AG10803 (cell line): Measurements from ENCODE around the gene DPF3.

Source experiments
- DNase-seq: peaks from one replicate; pipeline ENCODE4 v3.0.0; 2010; ENCODE audit warnings: low read depth
- H3K4me3 ChIP-seq: 2 replicates; pipeline ENCODE4 v1.5.1; 2011; ENCODE audit warnings: mild to moderate bottlenecking, low read length, control low read depth
- TF ChIP-seq, protein P1 (sequence below): conservative IDR thresholded peaks from 2 replicates; pipeline ENCODE4 v1.5.1; 2011; ENCODE audit warnings: mild to moderate bottlenecking, low read length, control low read depth, inconsistent platforms

Gene DPF3

DNA sequence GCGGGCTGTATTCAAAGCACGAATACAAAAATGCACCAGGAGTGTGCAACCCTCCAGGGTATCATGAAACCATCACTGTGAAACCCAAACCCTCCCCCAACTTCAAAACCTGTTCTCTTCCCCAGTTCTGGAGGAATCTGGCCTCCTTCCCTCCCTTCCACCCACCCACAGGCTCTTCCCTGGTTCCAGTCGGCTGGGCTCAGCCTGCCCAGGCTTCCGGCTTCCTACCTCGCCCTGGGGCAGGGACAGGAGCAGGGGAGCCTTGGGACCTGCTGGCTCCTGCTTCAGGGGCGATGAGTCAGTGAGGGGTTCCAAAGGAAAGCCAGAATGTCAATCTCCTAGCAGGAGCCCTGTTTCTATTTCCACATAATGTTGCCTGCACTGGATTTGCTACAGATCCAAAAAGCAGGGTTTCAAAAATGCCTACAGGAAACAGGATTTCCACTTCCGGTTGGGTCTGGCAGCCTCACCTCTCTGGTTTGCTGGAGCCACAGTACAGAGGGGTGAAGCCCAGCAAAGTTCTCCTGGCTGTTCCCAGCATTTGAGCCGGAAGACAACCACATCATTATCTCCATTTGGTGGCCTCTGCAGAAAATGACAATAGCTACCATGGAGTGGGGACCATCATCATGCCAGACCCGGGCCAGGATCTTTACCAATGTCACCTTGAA, 278.3 kb downstream of the DPF3 start:
- H3K4me3 ChIP-seq = no peak overlapping the region
- TF ChIP-seq, protein P1, sequence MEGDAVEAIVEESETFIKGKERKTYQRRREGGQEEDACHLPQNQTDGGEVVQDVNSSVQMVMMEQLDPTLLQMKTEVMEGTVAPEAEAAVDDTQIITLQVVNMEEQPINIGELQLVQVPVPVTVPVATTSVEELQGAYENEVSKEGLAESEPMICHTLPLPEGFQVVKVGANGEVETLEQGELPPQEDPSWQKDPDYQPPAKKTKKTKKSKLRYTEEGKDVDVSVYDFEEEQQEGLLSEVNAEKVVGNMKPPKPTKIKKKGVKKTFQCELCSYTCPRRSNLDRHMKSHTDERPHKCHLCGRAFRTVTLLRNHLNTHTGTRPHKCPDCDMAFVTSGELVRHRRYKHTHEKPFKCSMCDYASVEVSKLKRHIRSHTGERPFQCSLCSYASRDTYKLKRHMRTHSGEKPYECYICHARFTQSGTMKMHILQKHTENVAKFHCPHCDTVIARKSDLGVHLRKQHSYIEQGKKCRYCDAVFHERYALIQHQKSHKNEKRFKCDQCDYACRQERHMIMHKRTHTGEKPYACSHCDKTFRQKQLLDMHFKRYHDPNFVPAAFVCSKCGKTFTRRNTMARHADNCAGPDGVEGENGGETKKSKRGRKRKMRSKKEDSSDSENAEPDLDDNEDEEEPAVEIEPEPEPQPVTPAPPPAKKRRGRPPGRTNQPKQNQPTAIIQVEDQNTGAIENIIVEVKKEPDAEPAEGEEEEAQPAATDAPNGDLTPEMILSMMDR = no peak
- DNase-seq = peak; percentile 22

DNA sequence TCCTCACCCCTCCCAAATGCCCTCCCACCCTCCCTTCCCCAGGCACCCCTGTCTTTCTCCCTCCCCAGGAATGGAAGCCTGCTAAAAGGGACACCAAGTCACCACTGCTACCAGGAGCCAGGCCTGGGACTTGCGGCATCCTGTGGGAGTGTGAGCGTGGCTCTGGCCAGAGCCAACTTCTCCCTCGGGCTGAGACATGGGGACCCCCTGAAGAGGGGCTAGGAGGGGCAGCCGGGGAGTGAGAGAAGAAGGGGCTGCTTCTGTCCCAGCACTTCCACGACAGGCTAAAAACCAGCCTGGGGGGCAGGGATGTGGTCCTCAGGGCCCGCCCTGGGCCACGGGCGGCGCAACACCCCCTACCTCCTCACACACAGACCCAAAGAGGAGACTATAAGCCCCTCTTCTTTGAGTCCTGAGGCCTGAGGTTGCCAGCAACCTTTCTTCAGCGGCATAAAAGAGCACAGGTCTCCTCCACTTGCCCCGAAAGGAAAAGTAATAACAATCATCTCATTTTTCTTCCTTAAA, 278.9 kb downstream of the DPF3 start:
- TF ChIP-seq, protein P1 = no peak
- DNase-seq = no peak
- no peak overlapping the region for H3K4me3 ChIP-seq

DNA sequence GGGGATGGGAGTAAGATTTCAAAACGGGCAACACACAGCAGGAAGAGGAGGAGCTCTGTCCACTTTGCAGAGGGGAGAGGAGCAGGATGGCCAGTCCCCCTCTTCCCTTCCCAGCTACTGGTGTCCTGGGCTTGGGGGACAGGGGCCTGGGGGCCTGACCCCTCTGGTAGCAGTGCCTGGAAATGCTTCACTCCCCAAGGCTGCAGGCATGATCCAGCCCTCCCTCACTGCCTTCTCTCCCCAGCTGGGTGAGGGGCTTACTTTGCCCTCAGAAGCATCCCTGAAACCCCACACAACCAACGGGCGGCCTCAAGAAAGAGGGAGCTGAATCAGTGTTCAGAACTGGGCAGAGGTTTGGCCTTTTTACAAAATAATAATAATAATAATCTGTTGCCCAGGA, 279.5 kb downstream of the DPF3 start:
- TF ChIP-seq, protein P1 = no peak
- H3K4me3 ChIP-seq = no peak overlapping the region
- no peak for DNase-seq

DNA sequence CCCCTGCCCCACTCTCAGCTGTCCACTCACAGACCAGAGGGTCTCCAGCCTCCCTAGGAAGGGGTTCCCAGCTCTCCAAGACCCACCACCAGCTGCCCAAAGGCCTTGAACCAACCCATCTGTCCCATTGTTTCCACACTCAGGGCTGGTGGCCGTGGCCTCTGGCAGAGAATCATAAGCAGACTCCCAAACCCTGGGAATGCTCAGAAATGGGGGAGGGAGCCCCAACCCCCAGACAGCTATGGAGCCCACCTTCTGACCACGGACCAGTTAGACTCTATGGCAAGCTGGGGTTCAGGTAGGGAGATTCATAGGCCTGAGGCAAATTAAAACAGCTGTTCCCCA, 280.0 kb downstream of the DPF3 start:
- no peak for DNase-seq
- H3K4me3 ChIP-seq = no peak overlapping the region
- TF ChIP-seq, protein P1 = no peak

DNA sequence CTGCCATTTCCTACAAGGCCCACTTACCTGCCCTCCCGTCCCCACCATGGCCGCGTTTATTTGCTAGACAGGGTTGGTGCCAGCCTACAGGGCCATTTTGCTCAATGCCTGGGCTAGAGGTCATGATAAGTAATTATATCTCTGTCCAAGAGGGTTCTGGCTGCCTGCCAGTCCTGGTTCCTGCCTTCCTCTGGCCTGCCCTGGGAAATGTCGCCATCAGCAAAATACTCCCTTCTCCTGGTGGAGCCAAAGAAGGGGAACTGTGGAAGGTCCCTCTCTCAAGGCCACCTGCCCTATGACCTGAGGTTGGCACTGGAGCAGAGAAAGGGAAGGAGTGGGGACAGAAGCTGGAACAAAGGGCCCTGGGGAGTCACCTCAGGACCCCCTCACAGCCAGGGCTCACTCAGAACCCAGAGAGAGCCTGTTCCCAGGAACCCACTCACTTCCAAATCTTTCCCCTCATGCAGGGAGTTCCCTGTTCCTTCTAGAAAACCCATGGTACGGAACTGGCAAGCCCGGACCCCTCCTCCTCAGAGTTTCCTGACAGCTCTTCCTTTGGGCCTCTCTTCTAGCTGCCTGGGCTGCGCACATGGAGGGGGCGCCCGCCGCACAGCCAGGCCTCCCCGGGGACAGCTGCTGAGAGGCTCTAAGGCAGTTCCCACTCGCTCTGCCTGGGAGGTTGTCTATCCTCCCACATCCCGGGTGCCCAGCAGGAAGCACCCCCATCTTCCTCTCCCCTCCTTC, 280.5 kb downstream of the DPF3 start:
- TF ChIP-seq, protein P1 = no peak
- no peak for DNase-seq
- no peak overlapping the region for H3K4me3 ChIP-seq

DNA sequence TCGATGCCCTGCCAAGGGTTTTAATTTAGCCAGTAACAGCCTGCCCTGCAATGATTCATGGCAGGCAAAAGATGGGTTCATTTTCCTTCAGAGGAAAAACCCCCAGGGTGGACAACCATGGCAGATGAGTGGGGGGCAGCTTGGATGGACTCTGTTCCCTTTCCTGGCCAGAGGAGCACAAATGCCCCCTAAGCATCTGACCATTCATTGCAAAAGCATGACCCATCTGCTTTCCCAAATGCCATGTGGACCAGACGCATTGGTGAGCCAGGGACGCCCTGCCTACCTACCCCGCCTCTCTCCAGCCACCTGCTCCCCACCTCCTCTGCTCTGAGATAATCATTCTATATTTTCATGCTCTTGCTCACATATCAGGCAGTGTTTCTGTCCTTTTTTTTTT, 281.9 kb downstream of the DPF3 start:
- TF ChIP-seq, protein P1 = no peak
- DNase-seq = no peak

DNA sequence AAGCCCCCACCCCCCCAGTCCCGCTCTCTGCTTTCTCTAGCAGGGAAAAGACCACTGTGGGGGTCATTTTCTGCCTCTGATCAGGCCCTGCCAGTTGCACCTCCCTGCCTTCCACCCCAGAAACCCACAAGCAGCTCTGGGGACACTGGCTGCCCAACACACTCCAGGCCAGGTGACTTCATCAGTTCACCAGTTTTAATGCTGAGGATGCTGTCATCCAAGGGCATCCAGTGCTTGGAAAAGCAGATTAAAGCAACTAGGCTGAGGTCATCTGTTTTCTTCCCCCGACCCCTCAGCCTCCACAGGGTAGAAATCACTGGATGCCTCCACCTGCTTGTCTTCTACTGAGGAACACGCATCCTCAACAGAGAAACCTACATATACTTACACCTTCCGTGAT, 282.4 kb downstream of the DPF3 start:
- TF ChIP-seq, protein P1 = no peak
- DNase-seq = no peak
- H3K4me3 ChIP-seq = no peak overlapping the region

More for the DNA sequence above, 281.9 kb downstream of the DPF3 start:
- H3K4me3 ChIP-seq = no peak overlapping the region
